GM21619 (cell line): ENCODE measurements around the gene TACC3.

Source experiments
- ATAC-seq: cut with Tn5 transposase; IDR thresholded peaks from one replicate; pipeline ENCODE4 v1.9.1; 2021; ENCODE audit not compliant: unreplicated experiment

TACC3 gene

GRCh38 chr4:1721666-1722550 is 587 bp downstream of the TACC3 start:
- ATAC-seq = no peak

GRCh38 chr4:1722551-1723118 is 1.3 kb downstream of the TACC3 start:
- ATAC-seq = no peak

DNA sequence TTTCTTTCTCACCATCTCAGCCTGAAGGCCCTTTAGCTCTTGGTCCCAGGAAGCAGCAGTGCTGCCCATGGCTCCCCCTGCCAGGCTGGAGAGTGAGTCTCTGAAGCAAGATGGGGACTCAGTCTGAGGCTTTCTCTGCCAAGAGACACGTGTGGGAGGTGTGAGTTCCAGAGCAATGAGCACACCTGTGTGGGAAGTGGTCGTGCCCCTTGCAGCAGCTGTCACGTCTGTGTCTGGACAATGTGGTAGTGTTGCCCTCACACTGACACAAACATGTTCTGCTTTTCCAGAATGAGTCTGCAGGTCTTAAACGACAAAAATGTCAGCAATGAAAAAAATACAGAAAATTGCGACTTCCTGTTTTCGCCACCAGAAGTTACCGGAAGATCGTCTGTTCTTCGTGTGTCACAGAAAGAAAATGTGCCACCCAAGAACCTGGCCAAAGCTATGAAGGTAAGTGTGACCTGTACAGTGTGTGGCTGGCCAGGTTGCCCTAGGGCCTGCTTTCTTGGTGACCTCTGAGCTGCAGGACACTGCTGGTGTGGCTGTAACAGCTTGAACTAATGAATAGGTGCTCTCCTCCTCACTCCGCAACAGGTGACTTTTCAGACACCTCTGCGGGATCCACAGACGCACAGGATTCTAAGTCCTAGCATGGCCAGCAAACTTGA is 1.9 kb downstream of the TACC3 start:
- ATAC-seq = no peak

DNA sequence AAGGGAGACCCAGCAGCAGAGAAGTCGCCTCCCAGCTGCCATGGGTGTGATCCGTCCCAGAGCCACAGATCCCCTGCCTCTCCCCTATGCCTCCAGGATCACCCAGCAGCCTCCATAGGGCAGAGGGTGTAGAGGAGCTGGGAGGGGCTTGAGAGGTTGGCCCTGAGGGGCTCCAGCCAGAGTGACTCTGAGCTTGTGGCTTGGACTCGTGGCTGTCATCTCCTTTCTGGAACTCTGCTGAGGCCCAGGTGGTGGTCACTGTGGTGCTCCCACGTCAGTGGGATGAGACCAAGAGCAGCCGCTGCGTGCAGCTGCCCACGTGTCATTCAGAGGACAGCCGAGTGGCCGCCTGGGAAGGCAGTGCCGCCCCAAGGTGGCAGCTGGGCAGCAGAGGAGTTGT is 4.2 kb downstream of the TACC3 start:
- no peak for ATAC-seq

GRCh38 chr4:1726146-1726934 is 5.0 kb downstream of the TACC3 start:
- no peak for ATAC-seq

DNA sequence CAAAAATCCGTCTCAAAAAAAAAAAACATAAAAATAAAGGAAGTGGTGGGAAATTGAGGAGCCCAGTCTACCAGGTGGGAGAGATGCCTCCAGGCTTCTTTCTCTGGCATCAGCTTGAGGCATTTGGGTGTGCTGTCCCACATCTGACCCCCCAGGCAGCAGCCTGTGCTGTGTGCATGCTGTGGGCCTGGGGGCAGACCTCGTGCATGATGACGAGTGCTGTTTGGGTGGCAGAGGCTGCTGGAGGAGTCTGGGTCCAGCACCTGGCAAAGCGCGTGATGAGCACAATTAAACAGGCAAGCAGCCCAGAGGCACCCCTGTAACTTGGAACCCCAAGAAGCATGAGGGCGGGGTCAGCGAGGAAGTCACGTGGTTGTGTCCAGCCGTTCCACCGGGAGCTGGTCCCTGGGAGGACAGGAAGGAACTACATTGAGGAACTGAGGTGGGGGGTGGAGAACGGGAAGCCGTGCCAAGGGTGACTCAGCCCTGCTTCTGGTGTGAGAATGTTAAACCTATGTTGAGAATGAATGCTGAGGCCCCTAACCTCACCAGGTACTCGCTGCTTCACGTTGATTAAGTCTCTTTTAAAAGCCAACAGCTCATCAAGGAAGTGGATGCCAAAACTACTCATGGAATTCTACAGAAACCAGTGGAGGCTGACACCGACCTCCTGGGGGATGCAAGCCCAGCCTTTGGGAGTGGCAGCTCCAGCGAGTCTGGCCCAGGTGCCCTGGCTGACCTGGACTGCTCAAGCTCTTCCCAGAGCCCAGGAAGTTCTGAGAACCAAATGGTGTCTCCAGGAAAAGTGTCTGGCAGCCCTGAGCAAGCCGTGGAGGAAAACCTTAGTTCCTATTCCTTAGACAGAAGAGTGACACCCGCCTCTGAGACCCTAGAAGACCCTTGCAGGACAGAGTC is 6.1 kb downstream of the TACC3 start:
- no peak for ATAC-seq

GRCh38 chr4:1728061-1728980 is 7.0 kb downstream of the TACC3 start:
- no peak for ATAC-seq

DNA sequence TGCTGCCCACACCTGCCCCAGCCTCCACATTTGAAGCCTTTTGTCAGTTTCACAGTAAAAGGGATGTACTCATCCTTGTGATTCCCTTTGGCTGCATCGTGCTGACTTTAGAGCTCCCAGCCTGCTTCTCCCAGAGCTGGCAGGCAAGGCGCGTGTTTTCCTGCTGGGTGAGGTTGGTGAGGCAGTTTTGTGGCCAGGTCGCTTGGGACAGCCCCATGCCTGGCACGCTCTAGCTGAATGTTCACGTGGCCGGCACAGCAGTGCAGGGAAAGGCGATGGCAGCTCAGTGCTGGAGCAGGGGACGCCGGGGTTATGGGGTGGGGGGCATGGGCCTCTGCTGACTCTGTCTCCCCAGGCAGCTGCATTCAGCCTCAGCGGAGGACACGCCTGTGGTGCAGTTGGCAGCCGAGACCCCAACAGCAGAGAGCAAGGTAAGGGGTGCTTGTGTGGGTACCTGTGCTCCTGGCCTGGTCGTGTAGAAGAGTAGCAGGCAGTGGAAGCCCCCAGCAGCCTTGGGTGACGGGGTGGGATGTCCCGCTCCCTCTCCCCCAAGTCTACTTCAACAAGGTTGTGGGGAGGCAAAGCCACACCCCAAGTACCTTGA is 9.3 kb downstream of the TACC3 start:
- ATAC-seq = no peak

GRCh38 chr4:1731180-1731579 is 9.9 kb downstream of the TACC3 start:
- ATAC-seq = no peak

GRCh38 chr4:1732911-1733310 is 11.6 kb downstream of the TACC3 start:
- no peak for ATAC-seq

GRCh38 chr4:1735215-1735614 is 13.9 kb downstream of the TACC3 start:
- no peak for ATAC-seq

DNA sequence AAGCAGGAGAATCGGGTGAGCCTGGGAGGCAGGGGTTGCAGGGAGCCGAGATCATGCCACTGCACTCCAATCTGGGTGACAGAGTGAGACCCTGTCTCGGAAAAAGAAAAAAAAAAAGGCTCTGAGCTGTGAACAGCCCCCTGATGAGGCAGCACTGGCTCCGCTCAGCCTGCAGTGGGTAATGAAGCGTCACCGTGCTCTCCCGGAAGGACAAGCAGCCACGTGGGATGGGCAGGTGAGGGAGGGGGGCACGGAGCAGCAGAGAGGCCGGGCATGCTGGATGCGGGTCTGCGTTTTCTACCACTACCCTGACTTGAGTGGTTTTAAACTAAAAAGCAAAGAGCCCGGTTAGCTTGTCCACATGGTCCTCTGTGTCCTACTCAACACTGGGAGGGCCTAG is 15.5 kb downstream of the TACC3 start:
- ATAC-seq = no peak

DNA sequence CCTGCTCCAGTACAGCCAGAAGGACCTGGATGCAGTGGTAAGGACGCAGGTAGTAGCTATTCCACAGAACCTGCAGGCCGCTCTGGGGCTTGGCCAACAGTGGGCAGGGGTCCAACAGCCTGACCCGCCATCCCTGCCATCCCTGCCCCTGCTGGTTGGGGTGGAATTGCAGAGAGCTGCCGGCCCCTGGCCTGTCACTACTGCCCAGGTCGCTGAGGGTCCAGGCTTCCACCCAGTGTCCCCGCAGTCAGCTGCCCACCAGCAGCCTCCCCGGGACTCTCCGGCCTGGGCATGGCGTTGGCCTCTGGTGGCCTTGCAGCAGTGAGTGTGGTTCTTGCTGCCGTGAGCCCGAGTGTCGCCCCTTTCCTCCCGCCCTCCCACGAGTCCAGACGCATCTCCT is 16.3 kb downstream of the TACC3 start:
- no peak for ATAC-seq

- ATAC-seq = no peak
Observed at GRCh38 chr4:1738410-1738809, 17.1 kb downstream of the TACC3 start.

GRCh38 chr4:1739358-1739757 is 18.0 kb downstream of the TACC3 start:
- ATAC-seq = no peak

- ATAC-seq = no peak
Observed at GRCh38 chr4:1740021-1740545, 18.8 kb downstream of the TACC3 start.

- ATAC-seq = no peak
Observed at GRCh38 chr4:1741208-1741607, 19.9 kb downstream of the TACC3 start.

- ATAC-seq = no peak
Observed at GRCh38 chr4:1743551-1743950, 22.2 kb downstream of the TACC3 start.

DNA sequence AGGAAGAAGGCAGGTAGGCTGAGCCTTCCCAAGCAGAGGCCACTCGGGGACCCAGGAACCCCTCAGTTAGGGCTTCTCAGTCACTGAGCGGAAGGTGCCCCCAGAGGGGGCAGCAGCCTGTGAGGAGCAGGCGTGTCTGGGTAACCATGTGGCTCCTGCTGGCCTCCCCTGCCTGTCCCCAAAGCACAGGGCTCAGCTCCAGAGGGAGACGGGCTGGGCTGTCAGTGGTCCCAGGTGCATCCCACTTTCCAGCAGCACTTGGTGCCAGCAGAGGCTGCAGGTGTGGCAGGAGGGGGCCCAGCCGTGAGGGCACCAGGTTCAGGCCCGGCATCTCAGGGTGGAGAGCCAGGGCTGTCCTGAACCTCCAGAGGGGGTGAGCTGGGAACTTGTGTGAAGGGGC is 22.7 kb downstream of the TACC3 start:
- ATAC-seq = no peak
